HL-60 (cell line): ENCODE data around the gene VDR.

Experiments
- DNase-seq, 2 experiments: peaks; one replicate each; pipeline ENCODE4 v3.0.0-alpha.2; 2010 to 2020; ENCODE audit warnings: low read depth in 1 of 2, low spot score in 1 of 2
- H3K27ac ChIP-seq: fragments of 250-450 bp; sonication (Bioruptor Pico); replicated peaks from 2 replicates; pipeline ENCODE4 v1.5.1; 2020; ENCODE audit warnings: mild to moderate bottlenecking, moderate library complexity
- H3K27me3 ChIP-seq: fragments of 250-450 bp; sonication (Bioruptor Pico); 2 replicates; pipeline ENCODE4 v1.5.1; 2021; ENCODE audit warnings: mild to moderate bottlenecking, moderate library complexity; ENCODE audit not compliant: insufficient read depth, poor library complexity, severe bottlenecking
- H3K4me3 ChIP-seq: replicated peaks from 2 replicates; pipeline ENCODE4 v1.5.1; 2011; ENCODE audit warnings: mild to moderate bottlenecking, control low read depth, low read length; ENCODE audit not compliant: insufficient read depth
- CTCF ChIP-seq: IDR thresholded peaks from one replicate; pipeline ENCODE4 v1.5.1; 2011; ENCODE audit warnings: low read length, control low read depth, inconsistent platforms; ENCODE audit not compliant: insufficient read depth
- GABPA ChIP-seq: IDR thresholded peaks from 2 replicates; pipeline ENCODE4 v1.6.1; 2012; ENCODE audit warnings: low read depth
- POLR2AphosphoS5 ChIP-seq: IDR thresholded peaks from 2 replicates; pipeline ENCODE4 v1.6.1; 2012; ENCODE audit warnings: low read depth
- REST ChIP-seq: IDR thresholded peaks from 2 replicates; pipeline ENCODE4 v1.6.1; 2012; ENCODE audit warnings: low read depth; ENCODE audit not compliant: insufficient replicate concordance
- SPI1 ChIP-seq: IDR thresholded peaks from 2 replicates; pipeline ENCODE4 v1.6.1; 2012; ENCODE audit warnings: low read depth, mild to moderate bottlenecking, borderline replicate concordance
- long read RNA-seq: library from polyadenylated mRNA; unstranded; transcript quantifications from one replicate; pipeline ENCODE4 v2.0.0, GENCODE V29; 2020

Gene VDR
- long read RNA-seq, full-length matches to known transcripts = 42 of 73 reads
- long read RNA-seq, partial matches to known transcripts = 4 of 73 reads
- long read RNA-seq, other reads (novel, unspliced or antisense) = 27 of 73 reads

GRCh38 chr12:47904713-47905709 is at the start of gene VDR:
TSS of gene VDR (minus strand) at chr12:47904994. CDS start at chr12:47879113, 25,881 bp downstream.
- DNase-seq = peak; percentile 71 to 88
- no peak for TF ChIP-seq SPI1
- TF ChIP-seq CTCF = no peak
- TF ChIP-seq POLR2AphosphoS5 = peak; percentile 77; the same call in 1 of the 2 replicates
- peak; percentile 59 for TF ChIP-seq REST
- TF ChIP-seq GABPA = no peak
- Histone ChIP-seq H3K27me3 (peaks cover 11% of the 10 kb centered on the region), H3K27ac (peak within 1 kb of the TSS; percentile 82), H3K4me3 (peak within 1 kb of the TSS; percentile 54)

- Histone ChIP-seq H3K27me3 (no peaks in the 10 kb centered on the region), H3K4me3 (no peak overlapping the region), H3K27ac (no peak overlapping the region)
- TF ChIP-seq SPI1 = no peak
- TF ChIP-seq GABPA = no peak
- TF ChIP-seq REST = no peak
- no peak for DNase-seq
Measured at GRCh38 chr12:47954058-47954457, 49.3 kb upstream of the VDR start.

GRCh38 chr12:47950856-47951468 is 46.2 kb upstream of the VDR start:
- H3K4me3 ChIP-seq = no peak overlapping the region
- H3K27ac ChIP-seq = no peak overlapping the region
- TF ChIP-seq GABPA (no peak), REST (no peak), SPI1 (no peak), CTCF (no peak), POLR2AphosphoS5 (no peak)
- no peak for DNase-seq
- H3K27me3 ChIP-seq = no peaks in the 10 kb centered on the region
